ENCODE measurements around the gene MID1.

GRCh38 chrX:10533696-10534365 lies 86.6 kb downstream of the MID1 start:
- TF ChIP-seq ZNF629 (tag by site-specific recombination; IDR thresholded peaks at IDR 0.05) (no peak), ZNF174 (tag by site-specific recombination; IDR thresholded peaks at IDR 0.05) (no peak), CTCF (tag by site-specific recombination; IDR thresholded peaks at IDR 0.05) (no peak), ATF2 (tag by site-specific recombination; IDR thresholded peaks at IDR 0.05; ENCODE audit: low read depth) (no peak), ZNF658 (tag by site-specific recombination; IDR thresholded peaks at IDR 0.05) (no peak), ZNF561 (tag by site-specific recombination; IDR thresholded peaks at IDR 0.05; ENCODE audit: borderline replicate concordance) (no peak), ZNF280D (tag by site-specific recombination; IDR thresholded peaks at IDR 0.05) (no peak), YY1 (tag by site-specific recombination; IDR thresholded peaks at IDR 0.05) (no peak), ZSCAN18 (tag by site-specific recombination; IDR thresholded peaks at IDR 0.05) (no peak), TCF7L2 (IDR thresholded peaks at IDR 0.05; ENCODE audit: borderline replicate concordance, low read depth, low read length) (no peak), ZNF248 (tag by site-specific recombination; IDR thresholded peaks at IDR 0.05) (no peak), ZNF707 (tag by site-specific recombination; IDR thresholded peaks at IDR 0.05) (no peak), KLF16 (tag by site-specific recombination; IDR thresholded peaks at IDR 0.05) (no peak)
